Gastrocnemius medialis (tissue), 4 donors: ENCODE data around the gene RPL19. TPM values are rescaled to one million over a fixed set of nuclear protein-coding genes. Genes with fewer than 3 reads are reported as not detected.
A peak's percentile ranks its signal among the peaks of the same experiment; 100 is the strongest.

Source experiments
- ATAC-seq, 2 donors: fragments of 150-250 bp; one replicate each; pipeline ENCODE4 v1.9.1; 2016
- DNase-seq, 2 donors: peaks; one replicate each; pipeline ENCODE4 v3.0.0-alpha.2; 2019
- H3K27ac ChIP-seq, 4 donors: fragments of 200-600 bp; sonication (generic); 1 replicate in 1 of 4; 2 replicates in 3 of 4; pipeline ENCODE4 v1.5.1; 2016 to 2018; ENCODE audit warnings: mild to moderate bottlenecking in 2 of 4, moderate library complexity in 1 of 4
- H3K27me3 ChIP-seq, 3 donors: fragments of 200-600 bp; sonication (generic) in 2 of 3; 1 replicate in 1 of 3; 2 replicates in 2 of 3; pipeline versions ENCODE4 v1.5.1 to v1.6.0; 2016 to 2019; ENCODE audit warnings: mild to moderate bottlenecking in 1 of 3, moderate library complexity in 1 of 3
- H3K36me3 ChIP-seq, 2 donors: fragments of 200-600 bp; sonication (generic) in 1 of 2; one replicate each; pipeline ENCODE4 v1.5.1; 2017 to 2018
- H3K4me1 ChIP-seq, 2 donors: fragments of 200-600 bp; sonication (generic) in 1 of 2; one replicate each; pipeline ENCODE4 v1.5.1; 2016 to 2017; ENCODE audit warnings: mild to moderate bottlenecking in 2 of 2
- H3K4me3 ChIP-seq, 4 donors: fragments of 200-600 bp; sonication (generic) in 3 of 4; 1 replicate in 1 of 4; 2 replicates in 3 of 4; pipeline ENCODE4 v1.5.1; 2016 to 2019; ENCODE audit warnings: mild to moderate bottlenecking in 2 of 4
- H3K9me3 ChIP-seq, 3 donors: fragments of 200-600 bp; sonication (generic) in 2 of 3; 1 replicate in 1 of 3; 2 replicates in 2 of 3; pipeline ENCODE4 v1.5.1; 2016 to 2019
- CTCF ChIP-seq, 5 experiments: fragments of 450-650 bp in 3 of 5; fragments of 200-600 bp in 2 of 5; sonication (generic) in 2 of 5; IDR thresholded peaks in 4 of 5; conservative IDR thresholded peaks in 1 of 5; 1 replicate in 4 of 5; 2 replicates in 1 of 5; pipeline ENCODE4 v1.5.1; 2016 to 2019; ENCODE audit warnings: antibody characterized with exemption in 5 of 5, mild to moderate bottlenecking in 3 of 5, moderate library complexity in 3 of 5
- POLR2A ChIP-seq, 2 donors: fragments of 450-650 bp; IDR thresholded peaks; one replicate each; pipeline ENCODE4 v1.6.1; 2017; ENCODE audit warnings: antibody characterized with exemption in 2 of 2, mild to moderate bottlenecking in 2 of 2, moderate library complexity in 2 of 2
- in situ Hi-C, 4 donors: fragments of 200-750 bp; cut with MboI; loops; one replicate each; pipeline versions ENCODE4 v1.15.0 to v1.8.0; 2017; ENCODE audit warnings: low sequenced_read_pairs in 4 of 4
- intact Hi-C: fragments of 100-400 bp; cut with DNase I; formaldehyde crosslinking; loops from one replicate; pipeline ENCODE4 v1.15.1; 2023; ENCODE audit warnings: low total_unique reads
- total RNA-seq, 4 donors: library from RNA; depleted of rRNA; stranded (reverse); fragments of >200 nt; gene quantifications; one replicate each; pipeline versions ENCODE4 v1.1.0 to v1.2.3, GENCODE V29; 2016

The RPL19 gene
- total RNA-seq, 4 donors from 2014 or later: 1,960 to 2,584 (median 2,358) TPM

DNA sequence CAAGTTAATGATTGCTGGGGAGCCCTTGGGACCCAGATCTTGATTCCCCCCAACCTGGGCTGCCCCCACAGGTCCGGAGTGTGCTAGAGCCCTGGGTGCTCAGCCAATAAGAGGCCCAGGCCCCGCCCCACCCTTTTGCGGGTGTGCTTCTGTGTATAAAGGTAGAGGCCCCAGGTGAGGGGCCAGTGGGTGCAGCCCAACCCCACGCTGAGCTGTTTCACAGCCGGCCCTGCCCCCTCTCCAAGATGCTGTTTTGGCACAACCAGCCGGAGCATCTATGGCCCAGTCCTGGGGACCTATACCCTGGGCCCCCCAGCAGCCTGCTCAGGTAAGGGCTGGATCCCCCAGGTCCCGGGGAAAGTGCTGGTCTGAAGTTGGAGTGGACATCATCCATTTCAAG, 37.5 kb downstream of the RPL19 start:
- Histone ChIP-seq H3K27ac (no peak overlapping the region), H3K4me3 (no peak overlapping the region), H3K4me1 (peaks cover 0 to 7% of the 10 kb centered on the region in 2 donors), H3K36me3 (no peaks in the 10 kb centered on the region), H3K27me3 (no peaks in the 10 kb centered on the region), H3K9me3 (no peaks in the 10 kb centered on the region)
- ATAC-seq: no peak
- no peak for DNase-seq
- intact Hi-C loops (no loop called here), in situ Hi-C loops (loop anchor here in 1 of 4 donors (10.0 kb wide), 1 partner anchor 73 kb away; the partner anchor contains the start of gene ARL5C)
- no peak for TF ChIP-seq CTCF (IDR thresholded peaks at IDR 0.05 in 4 of 5, conservative IDR thresholded peaks at IDR 0.05 in 1 of 5)
- no peak for TF ChIP-seq POLR2A (IDR thresholded peaks at IDR 0.05)

DNA sequence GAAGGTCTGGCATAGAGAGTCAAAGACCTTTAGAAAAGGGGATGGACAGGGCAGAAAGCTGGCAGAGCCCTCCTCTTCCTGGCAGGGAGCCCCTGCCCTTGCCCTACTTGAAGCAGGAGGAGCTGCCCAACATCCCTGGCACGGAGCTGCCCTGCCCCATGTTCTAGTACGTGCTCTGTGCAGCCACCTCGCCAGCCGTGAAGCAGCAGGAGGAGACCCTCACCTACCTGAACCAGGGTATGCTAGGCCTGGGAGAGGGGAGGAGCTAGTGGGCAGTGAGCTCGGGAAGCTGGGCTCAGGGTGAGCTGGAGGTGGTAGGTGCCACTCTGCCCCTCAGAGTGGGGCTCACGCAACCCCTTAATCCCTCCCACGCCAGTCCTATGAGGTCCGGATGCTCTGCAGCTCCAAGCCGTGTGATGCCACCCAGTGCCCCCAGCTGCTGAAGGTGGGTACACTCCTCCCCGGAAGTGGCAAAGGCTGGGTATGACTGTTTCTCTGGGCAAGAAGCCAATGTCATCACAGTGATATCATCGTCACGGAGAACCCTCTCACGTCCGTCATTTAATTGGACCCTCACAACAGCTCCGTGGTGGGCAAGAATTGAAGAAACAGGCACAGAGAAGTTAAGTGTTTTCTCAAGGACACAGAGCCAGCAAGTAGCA, 38.4 kb downstream of the RPL19 start:
- H3K27me3 ChIP-seq: no peaks in the 10 kb centered on the region
- H3K27ac ChIP-seq: no peak overlapping the region
- DNase-seq: peak in 1 of 2 donors; percentile 48
- in situ Hi-C loops: loop anchor here in 1 of 4 donors (10.0 kb wide), 1 partner anchor 74 kb away; the partner anchor contains the start of gene ARL5C
- H3K4me3 ChIP-seq: no peak overlapping the region
- ATAC-seq: peak in 1 of 2 donors; percentile 34
- H3K9me3 ChIP-seq: no peaks in the 10 kb centered on the region
- intact Hi-C loops: no loop called here
- H3K4me1 ChIP-seq: peaks cover 0 to 7% of the 10 kb centered on the region in 2 donors
- TF ChIP-seq POLR2A (IDR thresholded peaks at IDR 0.05) (no peak), CTCF (IDR thresholded peaks at IDR 0.05 in 4 of 5, conservative IDR thresholded peaks at IDR 0.05 in 1 of 5) (no peak)
- H3K36me3 ChIP-seq: no peaks in the 10 kb centered on the region

DNA sequence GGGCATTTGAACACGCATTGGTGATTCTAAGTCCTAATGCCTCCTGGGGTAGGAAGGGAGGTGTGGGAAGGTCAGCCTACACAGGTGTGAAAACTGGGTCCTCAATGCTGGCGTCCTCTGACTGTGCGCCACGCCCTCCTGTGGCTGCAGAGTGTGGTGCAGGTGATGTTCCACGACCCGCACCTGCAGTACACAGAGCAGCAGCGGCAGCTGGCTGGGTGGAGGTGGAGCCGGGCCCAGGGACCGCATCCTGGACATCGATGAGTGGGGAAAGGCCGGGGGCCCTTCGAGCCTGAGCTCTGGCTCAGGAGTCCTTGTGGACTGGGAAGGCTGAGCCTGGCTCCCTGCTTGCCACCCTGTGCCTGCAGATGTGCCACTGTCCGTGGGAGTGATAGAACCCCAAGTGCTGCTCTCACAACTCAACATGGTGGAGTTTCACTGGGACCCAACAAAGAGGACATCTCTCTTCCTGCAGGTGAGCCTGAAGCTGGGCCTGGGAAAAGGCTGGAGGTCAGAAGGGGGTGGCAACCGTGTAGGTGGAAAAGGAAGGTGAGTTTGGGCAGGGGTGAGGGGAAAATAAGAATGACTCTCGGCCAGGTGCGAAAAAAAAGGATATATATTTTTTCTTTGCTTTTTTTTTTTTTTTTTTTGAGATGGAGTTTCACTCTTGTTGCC, 39.7 kb downstream of the RPL19 start:
- no peaks in the 10 kb centered on the region for H3K9me3 ChIP-seq
- no peaks in the 10 kb centered on the region for H3K27me3 ChIP-seq
- DNase-seq: no peak

GRCh38 chr17:39240631-39241030, 40.5 kb downstream of the RPL19 start:
- TF ChIP-seq CTCF (IDR thresholded peaks at IDR 0.05 in 4 of 5, conservative IDR thresholded peaks at IDR 0.05 in 1 of 5) (no peak), POLR2A (IDR thresholded peaks at IDR 0.05) (no peak)
- Histone ChIP-seq H3K9me3 (no peaks in the 10 kb centered on the region), H3K27ac (no peak overlapping the region), H3K4me3 (no peak overlapping the region), H3K27me3 (no peaks in the 10 kb centered on the region), H3K4me1 (peaks cover 6 to 7% of the 10 kb centered on the region in 2 donors), H3K36me3 (no peaks in the 10 kb centered on the region)
- no peak for ATAC-seq
- in situ Hi-C loops: loop anchor here in 2 of 4 donors (5.0 to 10.0 kb wide), 2 partner anchors 33 to 76 kb away; partner anchors contain the start of gene ARL5C (in 1 of the 2)
- no peak for DNase-seq
- intact Hi-C loops: loop anchor here (10.0 kb wide), 1 partner anchor 256 kb away; no protein-coding TSS in a partner anchor

More for the DNA sequence above, 39.7 kb downstream of the RPL19 start:
- in situ Hi-C loops (loop anchor here in 3 of 4 donors (5.0 to 10.0 kb wide), 2 partner anchors 32 to 75 kb away; partner anchors contain the start of gene ARL5C (in 2 of the 3)), intact Hi-C loops (loop anchor here (10.0 kb wide), 1 partner anchor 255 kb away; no protein-coding TSS in a partner anchor)
- ATAC-seq: peak in 1 of 2 donors; percentile 40
- Histone ChIP-seq H3K36me3 (no peaks in the 10 kb centered on the region), H3K4me3 (no peak overlapping the region), H3K27ac (no peak overlapping the region), H3K4me1 (peaks cover 0 to 7% of the 10 kb centered on the region in 2 donors)
- TF ChIP-seq POLR2A (IDR thresholded peaks at IDR 0.05) (no peak), CTCF (IDR thresholded peaks at IDR 0.05 in 4 of 5, conservative IDR thresholded peaks at IDR 0.05 in 1 of 5) (peak; percentile 38 to 63 (median 62))
